ENCODE results near the gene NRP2. TPM values are rescaled to one million over a fixed set of nuclear protein-coding genes. Genes with fewer than 3 reads are reported as not detected.
A peak's percentile ranks its signal among the peaks of the same experiment; 100 is the strongest.

The NRP2 gene
- total RNA-seq, 2 experiments from 2014 or later, result 0.63 to 1.6 TPM

- intact Hi-C loops (cut with micrococcal nuclease), result no loop called here
- H3K4me3 Mint-ChIP-seq, result no peak overlapping the region
- peaks cover 4% of the 10 kb centered on the region for H3K4me1 Mint-ChIP-seq (ENCODE audit: low read depth)
- peak; percentile 39 for ATAC-seq
- TF ChIP-seq CTCF (IDR thresholded peaks at IDR 0.05), result no peak
- CTCF ChIA-PET, result no interaction called here
- H3K9me3 Mint-ChIP-seq, result no peaks in the 10 kb centered on the region
- POLR2A ChIA-PET, result no interaction called here
- no peaks in the 10 kb centered on the region for H3K36me3 Mint-ChIP-seq (ENCODE audit: low read depth)
- no peak for DNase-seq
- H3K27me3 Mint-ChIP-seq, result peaks cover 2% of the 10 kb centered on the region
- H3K27ac Mint-ChIP-seq, result peak overlapping the region; percentile 51
Measured at GRCh38 chr2:205700331-205701132, 18.2 kb downstream of the NRP2 start.

- Mint-ChIP-seq H3K4me1 (ENCODE audit: low read depth) (peaks cover 12% of the 10 kb centered on the region), H3K9me3 (no peaks in the 10 kb centered on the region), H3K36me3 (ENCODE audit: low read depth) (no peaks in the 10 kb centered on the region), H3K27me3 (peaks cover 2% of the 10 kb centered on the region), H3K4me3 (no peak overlapping the region), H3K27ac (no peak overlapping the region)
- intact Hi-C loops (cut with micrococcal nuclease), result no loop called here
- ATAC-seq (no peak), DNase-seq (no peak)
- TF ChIP-seq CTCF (IDR thresholded peaks at IDR 0.05), result no peak
- ChIA-PET POLR2A (interaction anchor here (0.9 kb wide), 1 partner anchor 13 kb away, joined by 3 read pairs; no protein-coding TSS in a partner anchor), CTCF (interaction anchor here (1.4 kb wide), 1 partner anchor 225 kb away, joined by 3 read pairs; no protein-coding TSS in a partner anchor)
Measured at GRCh38 chr2:205701509-205701908, 19.2 kb downstream of the NRP2 start.

DNA sequence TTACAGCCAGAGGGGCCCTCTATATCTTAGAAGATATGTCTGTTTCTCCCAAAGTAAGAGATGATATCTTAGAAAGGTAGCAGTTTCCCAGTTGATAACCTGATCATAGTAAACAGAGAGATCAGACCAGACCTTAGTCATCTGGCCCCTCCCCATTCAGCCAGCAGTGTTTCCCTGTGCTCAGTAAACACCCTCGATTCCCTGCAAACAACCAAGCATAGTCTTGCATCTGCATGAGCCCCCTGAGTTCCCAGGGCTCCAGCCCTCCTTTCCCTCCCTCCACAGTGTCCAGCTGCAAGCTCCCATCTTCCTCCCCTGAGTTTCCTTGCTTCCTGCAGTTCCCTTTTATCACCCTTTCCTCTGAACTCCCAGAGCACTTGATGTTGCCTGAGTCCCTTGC is 20.3 kb downstream of the NRP2 start:
- no peaks in the 10 kb centered on the region for H3K9me3 Mint-ChIP-seq
- H3K27ac Mint-ChIP-seq, result no peak overlapping the region
- no peak for TF ChIP-seq CTCF (IDR thresholded peaks at IDR 0.05)
- H3K4me3 Mint-ChIP-seq, result no peak overlapping the region
- ATAC-seq, result no peak
- intact Hi-C loops (cut with micrococcal nuclease), result no loop called here
- H3K27me3 Mint-ChIP-seq, result peaks cover 2% of the 10 kb centered on the region
- H3K4me1 Mint-ChIP-seq (ENCODE audit: low read depth), result peaks cover 18% of the 10 kb centered on the region
- no peak for DNase-seq
- POLR2A ChIA-PET, result no interaction called here
- no peaks in the 10 kb centered on the region for H3K36me3 Mint-ChIP-seq (ENCODE audit: low read depth)
- CTCF ChIA-PET, result interaction anchor here (1.4 kb wide), 1 partner anchor 224 kb away, joined by 3 read pairs; no protein-coding TSS in a partner anchor

- CTCF ChIA-PET, result interaction anchor here (1.5 to 2.2 kb wide), 2 partner anchors 25 to 28 kb away, joined by 3 to 7 read pairs; no protein-coding TSS in a partner anchor
- no peaks in the 10 kb centered on the region for H3K36me3 Mint-ChIP-seq (ENCODE audit: low read depth)
Measured at GRCh38 chr2:205703471-205704126, 21.3 kb downstream of the NRP2 start.

More at GRCh38 chr2:205703471-205704126, 21.3 kb downstream of the NRP2 start:
- no peak for DNase-seq
- no peak for ATAC-seq
- no peaks in the 10 kb centered on the region for H3K9me3 Mint-ChIP-seq
- no peak for TF ChIP-seq CTCF (IDR thresholded peaks at IDR 0.05)
- intact Hi-C loops (cut with micrococcal nuclease), result no loop called here
- H3K4me3 Mint-ChIP-seq, result no peak overlapping the region
- peaks cover 18% of the 10 kb centered on the region for H3K4me1 Mint-ChIP-seq (ENCODE audit: low read depth)
- H3K27ac Mint-ChIP-seq, result no peak overlapping the region
- POLR2A ChIA-PET, result no interaction called here
- peaks cover 2% of the 10 kb centered on the region for H3K27me3 Mint-ChIP-seq
